NCI-H2107 treated with DMSO at 0.1 percent for 48 hours (cell line): ENCODE results near the gene DGLUCY.
"Not testable (repeated sequence)": the region's sequence is repeated elsewhere in the genome, so short reads cannot be mapped to it uniquely, and the experiment has no call there.

Source experiments
- DNase-seq: peaks from one replicate; lab custom pipeline; 2025; ENCODE audit not compliant: unreplicated experiment; lab: John Stamatoyannopoulos, UW

Gene DGLUCY

GRCh38 chr14:91204657-91205056, 90.8 kb downstream of the DGLUCY start:
- DNase-seq: no peak

GRCh38 chr14:91205459-91205858, 91.6 kb downstream of the DGLUCY start:
- DNase-seq: no peak

GRCh38 chr14:91207008-91207407, 93.1 kb downstream of the DGLUCY start:
- DNase-seq: no peak

- DNase-seq: no peak
Measured at GRCh38 chr14:91211017-91211416, 97.1 kb downstream of the DGLUCY start.

- no peak for DNase-seq
Measured at GRCh38 chr14:91214306-91214705, 100.4 kb downstream of the DGLUCY start.

GRCh38 chr14:91215381-91215780, 101.5 kb downstream of the DGLUCY start:
- DNase-seq: no peak

GRCh38 chr14:91216731-91217226, 102.9 kb downstream of the DGLUCY start:
- no peak for DNase-seq

- DNase-seq: no peak
Measured at GRCh38 chr14:91218014-91218413, 104.1 kb downstream of the DGLUCY start.

GRCh38 chr14:91219517-91220389, 105.9 kb downstream of the DGLUCY start:
- DNase-seq: no peak

- no peak for DNase-seq
Measured at GRCh38 chr14:91220581-91221000, 106.7 kb downstream of the DGLUCY start.

- DNase-seq: no peak
Measured at GRCh38 chr14:91221270-91221669, 107.4 kb downstream of the DGLUCY start.

GRCh38 chr14:91223028-91223783, 109.3 kb downstream of the DGLUCY start:
- DNase-seq: peak; percentile 16

- peak; percentile 4 for DNase-seq
Measured at GRCh38 chr14:91225025-91225424, 111.2 kb downstream of the DGLUCY start.

GRCh38 chr14:91226360-91226759, 112.5 kb downstream of the DGLUCY start:
- not testable (repeated sequence) for DNase-seq

GRCh38 chr14:91227183-91227628, 113.3 kb downstream of the DGLUCY start:
- DNase-seq: no peak

- DNase-seq: no peak
Measured at GRCh38 chr14:91228112-91229004, 114.5 kb downstream of the DGLUCY start.

GRCh38 chr14:91229005-91229382, 115.1 kb downstream of the DGLUCY start:
- no peak for DNase-seq

GRCh38 chr14:91229743-91230200, 115.9 kb downstream of the DGLUCY start:
- no peak for DNase-seq

- DNase-seq: no peak
Measured at GRCh38 chr14:91230397-91231035, 116.6 kb downstream of the DGLUCY start.

- no peak for DNase-seq
Measured at GRCh38 chr14:91231446-91231845, 117.6 kb downstream of the DGLUCY start.
